OCI-LY3 (cell line): Measurements from ENCODE around the gene ZNF335.
A peak's percentile ranks its signal among the peaks of the same experiment; 100 is the strongest.

ENCODE experiments used
- H2AFZ ChIP-seq: fragments of 200-600, 300-600 bp; shearing (Covaris generic); 2 replicates; pipeline ENCODE4 v1.6.0; 2014; ENCODE audit warnings: antibody characterized with exemption, low read depth, low read length
- H3K27ac ChIP-seq: fragments of 200-600, 300-600 bp; sonication (generic); 2 replicates; pipeline ENCODE4 v1.5.1; 2014; ENCODE audit warnings: mild to moderate bottlenecking, low read length, moderate library complexity, mixed read lengths
- H3K27me3 ChIP-seq: fragments of 200-600, 300-600 bp; sonication (generic); 2 replicates; pipeline ENCODE4 v1.6.1; 2014; ENCODE audit warnings: low read depth, low read length, mixed read lengths
- H3K36me3 ChIP-seq: fragments of 200-600, 300-600 bp; sonication (generic); replicated peaks from 2 replicates; pipeline ENCODE3; 2014; ENCODE audit warnings: low read depth, low read length, mixed read lengths
- H3K4me1 ChIP-seq: fragments of 300-600, 200-600 bp; sonication (generic); 2 replicates; pipeline ENCODE4 v1.6.1; 2014; ENCODE audit warnings: low read length, mixed read lengths
- H3K4me2 ChIP-seq: fragments of 200-600, 300-600 bp; sonication (generic); 2 replicates; pipeline ENCODE4 v1.6.1; 2014; ENCODE audit warnings: low read length, mixed read lengths
- H3K4me3 ChIP-seq: fragments of 300-600, 200-600 bp; sonication (generic); 2 replicates; pipeline ENCODE4 v1.5.1; 2014; ENCODE audit warnings: antibody characterized with exemption, mild to moderate bottlenecking, low read length, moderate library complexity
- H3K79me2 ChIP-seq: fragments of 300-600, 200-600 bp; shearing (Covaris generic); 2 replicates; pipeline ENCODE4 v1.6.1; 2014; ENCODE audit warnings: mild to moderate bottlenecking, low read length, mixed read lengths
- H3K9ac ChIP-seq: fragments of 300-600, 200-600 bp; shearing (Covaris generic); 2 replicates; pipeline ENCODE4 v1.6.0; 2014; ENCODE audit warnings: mild to moderate bottlenecking, low read length, moderate library complexity
- H3K9me3 ChIP-seq: fragments of 200-600, 300-600 bp; shearing (Covaris generic); 2 replicates; pipeline ENCODE4 v1.6.1; 2014; ENCODE audit warnings: low read length, mixed read lengths; ENCODE audit not compliant: insufficient read depth
- H4K20me1 ChIP-seq: fragments of 200-600, 300-600 bp; sonication (generic); 2 replicates; pipeline ENCODE4 v1.6.1; 2016; ENCODE audit warnings: low read length, mixed read lengths; ENCODE audit not compliant: insufficient read depth
- EZH2phosphoT487 ChIP-seq: fragments of 200-600 bp; shearing (Covaris generic); IDR thresholded peaks from 2 replicates; pipeline ENCODE4 v1.6.1; 2018; ENCODE audit warnings: antibody characterized with exemption, mixed run types, low read depth
- TF ChIP-seq, protein P1 (sequence below): fragments of 200-600, 300-600 bp; sonication (generic); IDR thresholded peaks from 2 replicates; pipeline ENCODE4 v1.5.1; 2014; ENCODE audit warnings: antibody characterized with exemption, low read length, low read depth

The ZNF335 gene

GRCh38 chr20:46006022-46006705, 34.2 kb upstream of the ZNF335 start:
- H3K4me2 ChIP-seq = no peak overlapping the region
- no peak overlapping the region for H3K4me3 ChIP-seq
- peaks cover 37% of the 10 kb centered on the region for H3K27me3 ChIP-seq
- peaks cover 46% of the 10 kb centered on the region for H3K4me1 ChIP-seq
- no peaks in the 10 kb centered on the region for H3K36me3 ChIP-seq
- H3K9me3 ChIP-seq = no peaks in the 10 kb centered on the region
- H4K20me1 ChIP-seq = no peaks in the 10 kb centered on the region
- no peak overlapping the region for H3K27ac ChIP-seq
- TF ChIP-seq EZH2phosphoT487 = no peak
- TF ChIP-seq, protein P1, sequence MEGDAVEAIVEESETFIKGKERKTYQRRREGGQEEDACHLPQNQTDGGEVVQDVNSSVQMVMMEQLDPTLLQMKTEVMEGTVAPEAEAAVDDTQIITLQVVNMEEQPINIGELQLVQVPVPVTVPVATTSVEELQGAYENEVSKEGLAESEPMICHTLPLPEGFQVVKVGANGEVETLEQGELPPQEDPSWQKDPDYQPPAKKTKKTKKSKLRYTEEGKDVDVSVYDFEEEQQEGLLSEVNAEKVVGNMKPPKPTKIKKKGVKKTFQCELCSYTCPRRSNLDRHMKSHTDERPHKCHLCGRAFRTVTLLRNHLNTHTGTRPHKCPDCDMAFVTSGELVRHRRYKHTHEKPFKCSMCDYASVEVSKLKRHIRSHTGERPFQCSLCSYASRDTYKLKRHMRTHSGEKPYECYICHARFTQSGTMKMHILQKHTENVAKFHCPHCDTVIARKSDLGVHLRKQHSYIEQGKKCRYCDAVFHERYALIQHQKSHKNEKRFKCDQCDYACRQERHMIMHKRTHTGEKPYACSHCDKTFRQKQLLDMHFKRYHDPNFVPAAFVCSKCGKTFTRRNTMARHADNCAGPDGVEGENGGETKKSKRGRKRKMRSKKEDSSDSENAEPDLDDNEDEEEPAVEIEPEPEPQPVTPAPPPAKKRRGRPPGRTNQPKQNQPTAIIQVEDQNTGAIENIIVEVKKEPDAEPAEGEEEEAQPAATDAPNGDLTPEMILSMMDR = no peak
- no peak overlapping the region for H2AFZ ChIP-seq
- no peaks in the 10 kb centered on the region for H3K79me2 ChIP-seq
- no peak overlapping the region for H3K9ac ChIP-seq

- no peak for TF ChIP-seq EZH2phosphoT487
- TF ChIP-seq, protein P1 = no peak
- Histone ChIP-seq H3K9ac (no peak overlapping the region; the same call in 1 of the 2 replicates), H3K4me2 (peak overlapping the region; percentile 62), H3K79me2 (no peaks in the 10 kb centered on the region), H4K20me1 (no peaks in the 10 kb centered on the region), H3K27me3 (peaks cover 49% of the 10 kb centered on the region), H2AFZ (no peak overlapping the region), H3K9me3 (no peaks in the 10 kb centered on the region), H3K4me3 (peak overlapping the region; percentile 24), H3K27ac (no peak overlapping the region), H3K4me1 (peaks cover 49% of the 10 kb centered on the region), H3K36me3 (no peaks in the 10 kb centered on the region)
Observed at GRCh38 chr20:46004889-46005473, 33.0 kb upstream of the ZNF335 start.

DNA sequence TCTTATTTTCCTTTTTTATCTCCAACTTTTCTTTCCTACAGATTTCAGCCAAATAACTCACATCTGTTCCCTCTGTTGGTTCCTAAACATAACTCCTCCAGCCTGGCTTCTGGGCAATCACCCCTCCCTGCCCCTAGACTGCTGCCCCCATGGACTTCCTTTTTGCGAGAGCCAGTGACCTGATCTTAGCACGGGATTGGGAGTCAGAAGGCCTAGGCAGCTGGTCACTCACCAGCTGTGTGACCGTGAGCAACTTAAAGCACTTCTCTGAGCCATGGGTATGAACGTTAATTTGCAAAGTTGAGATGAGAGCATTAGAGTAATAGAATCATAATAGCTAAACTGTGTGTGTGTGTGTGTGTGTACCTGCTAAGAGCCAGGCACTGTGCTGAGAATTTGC, 32.2 kb upstream of the ZNF335 start:
- H3K36me3 ChIP-seq = no peaks in the 10 kb centered on the region
- H3K4me1 ChIP-seq = peaks cover 51% of the 10 kb centered on the region
- no peaks in the 10 kb centered on the region for H3K79me2 ChIP-seq
- H3K9me3 ChIP-seq = no peaks in the 10 kb centered on the region
- H3K9ac ChIP-seq = no peak overlapping the region
- no peak overlapping the region for H3K4me2 ChIP-seq
- no peaks in the 10 kb centered on the region for H4K20me1 ChIP-seq
- H3K4me3 ChIP-seq = no peak overlapping the region
- H2AFZ ChIP-seq = no peak overlapping the region
- no peak overlapping the region for H3K27ac ChIP-seq
- peaks cover 57% of the 10 kb centered on the region for H3K27me3 ChIP-seq
- TF ChIP-seq EZH2phosphoT487 = no peak
- TF ChIP-seq, protein P1 = no peak

- H3K79me2 ChIP-seq = no peaks in the 10 kb centered on the region
- H3K4me1 ChIP-seq = peaks cover 45% of the 10 kb centered on the region
- H3K9ac ChIP-seq = no peak overlapping the region
- no peak overlapping the region for H3K4me2 ChIP-seq
- 0 out of 2 replicates have a peak, but pooled peaks cover 4% of the 10 kb centered on the region for H4K20me1 ChIP-seq
- H3K36me3 ChIP-seq = no peaks in the 10 kb centered on the region
- H3K27ac ChIP-seq = no peak overlapping the region
- H3K4me3 ChIP-seq = no peak overlapping the region
- H3K27me3 ChIP-seq = peaks cover 72% of the 10 kb centered on the region
- TF ChIP-seq, protein P1 = no peak
- no peak for TF ChIP-seq EZH2phosphoT487
- no peaks in the 10 kb centered on the region for H3K9me3 ChIP-seq
- no peak overlapping the region for H2AFZ ChIP-seq
Observed at GRCh38 chr20:46002008-46002407, 30.0 kb upstream of the ZNF335 start.
